ENCODE results near the gene KCP.

The KCP gene

DNA sequence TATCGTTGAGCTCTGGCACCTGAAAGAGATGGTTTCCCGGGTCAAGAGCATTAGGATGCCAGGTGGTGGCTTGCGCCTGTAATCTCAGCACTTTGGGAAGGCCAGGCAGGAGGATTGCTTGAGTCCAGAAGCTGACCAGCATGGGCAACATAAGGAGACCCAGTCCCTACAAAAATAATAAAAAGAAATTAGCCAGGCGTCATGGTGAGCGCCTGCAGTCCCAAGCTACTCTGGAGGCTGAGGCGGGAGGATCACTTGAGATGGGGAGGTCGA is 6.1 kb upstream of the KCP start:
- Histone ChIP-seq H3K79me1 (replicated peaks; ENCODE audit: low read length, poor library complexity, severe bottlenecking) (no peaks in the 10 kb centered on the region), H3K18ac (ENCODE audit: low read depth in 1 of 2, low read length in 2 of 2) (no peak overlapping the region), H3K4me3 (ENCODE audit: insufficient read depth in 1 of 2, low read depth in 1 of 2, low read length in 2 of 2) (no peak overlapping the region), H4K8ac (ENCODE audit: low read length) (no peak overlapping the region), H3K4me1 (ENCODE audit: control insufficient read depth, insufficient read depth, low read depth, low read length) (peaks cover 18% of the 10 kb centered on the region), H3K27ac (ENCODE audit: low read length, poor library complexity, severe bottlenecking) (no peak overlapping the region), H3K36me3 (ENCODE audit: control insufficient read depth in 1 of 2, insufficient read depth in 2 of 2, low read depth in 1 of 2, low read length in 2 of 2) (no peaks in the 10 kb centered on the region), H2BK15ac (ENCODE audit: low read depth, poor library complexity, severe bottlenecking) (no peak overlapping the region), H2AFZ (ENCODE audit: low read depth, low read length) (no peak overlapping the region), H3K4ac (ENCODE audit: low read depth in 1 of 2, low read length in 2 of 2) (no peak overlapping the region), H3K9me3 (ENCODE audit: control insufficient read depth, low read length) (no peaks in the 10 kb centered on the region), H3K14ac (ENCODE audit: low read length in 2 of 2) (no peak overlapping the region), H2BK120ac (ENCODE audit: low read depth, low read length) (no peak overlapping the region), H2AK5ac (ENCODE audit: low read length, severe bottlenecking) (no peak overlapping the region), H3K23ac (ENCODE audit: low read length in 2 of 2) (no peak overlapping the region), H4K91ac (ENCODE audit: low read length) (no peak overlapping the region), H2BK5ac (ENCODE audit: low read depth, low read length, poor library complexity, severe bottlenecking) (no peak overlapping the region), H2BK12ac (ENCODE audit: low read length in 2 of 2) (no peak overlapping the region), H3K27me3 (ENCODE audit: control insufficient read depth in 1 of 2, insufficient read depth in 1 of 2, low read length in 2 of 2) (peaks cover 62 to 78% of the 10 kb centered on the region in 2 experiments), H3K9ac (ENCODE audit: low read length) (no peak overlapping the region), H3K4me2 (ENCODE audit: low read length, poor library complexity, severe bottlenecking) (no peak overlapping the region)
- WGBS, result 87% methylated on average over 7 of the region's 7 CpGs
- no peak for DNase-seq

- peaks cover 19% of the 10 kb centered on the region for H3K4me1 ChIP-seq (ENCODE audit: control insufficient read depth, insufficient read depth, low read depth, low read length)
- no peak overlapping the region for H3K4ac ChIP-seq (ENCODE audit: low read depth in 1 of 2, low read length in 2 of 2)
- H2BK120ac ChIP-seq (ENCODE audit: low read depth, low read length), result no peak overlapping the region
- no peaks in the 10 kb centered on the region for H3K79me1 ChIP-seq (replicated peaks; ENCODE audit: low read length, poor library complexity, severe bottlenecking)
- H3K23ac ChIP-seq (ENCODE audit: low read length in 2 of 2), result no peak overlapping the region
- no peak overlapping the region for H3K4me2 ChIP-seq (ENCODE audit: low read length, poor library complexity, severe bottlenecking)
- H2BK12ac ChIP-seq (ENCODE audit: low read length in 2 of 2), result no peak overlapping the region
- H3K14ac ChIP-seq (ENCODE audit: low read length in 2 of 2), result no peak overlapping the region
- H3K4me3 ChIP-seq (ENCODE audit: insufficient read depth in 1 of 2, low read depth in 1 of 2, low read length in 2 of 2), result no peak overlapping the region
- no peaks in the 10 kb centered on the region for H3K9me3 ChIP-seq (ENCODE audit: control insufficient read depth, low read length)
- no peaks in the 10 kb centered on the region for H3K36me3 ChIP-seq (ENCODE audit: control insufficient read depth in 1 of 2, insufficient read depth in 2 of 2, low read depth in 1 of 2, low read length in 2 of 2)
- peaks cover 56 to 79% of the 10 kb centered on the region in 2 experiments for H3K27me3 ChIP-seq (ENCODE audit: control insufficient read depth in 1 of 2, insufficient read depth in 1 of 2, low read length in 2 of 2)
- H2BK15ac ChIP-seq (ENCODE audit: low read depth, poor library complexity, severe bottlenecking), result no peak overlapping the region
- no peak overlapping the region for H2BK5ac ChIP-seq (ENCODE audit: low read depth, low read length, poor library complexity, severe bottlenecking)
- no peak overlapping the region for H2AK5ac ChIP-seq (ENCODE audit: low read length, severe bottlenecking)
- H3K18ac ChIP-seq (ENCODE audit: low read depth in 1 of 2, low read length in 2 of 2), result no peak overlapping the region
- DNase-seq, result no peak
- H3K9ac ChIP-seq (ENCODE audit: low read length), result no peak overlapping the region
- no peak overlapping the region for H3K27ac ChIP-seq (ENCODE audit: low read length, poor library complexity, severe bottlenecking)
- no peak overlapping the region for H4K91ac ChIP-seq (ENCODE audit: low read length)
- H2AFZ ChIP-seq (ENCODE audit: low read depth, low read length), result no peak overlapping the region
- H4K8ac ChIP-seq (ENCODE audit: low read length), result no peak overlapping the region
- WGBS, result 24% methylated on average over 53 of the region's 69 CpGs
These were observed 5.5 kb upstream of the KCP start for GRCh38 chr7:128915841-128916642.

DNA sequence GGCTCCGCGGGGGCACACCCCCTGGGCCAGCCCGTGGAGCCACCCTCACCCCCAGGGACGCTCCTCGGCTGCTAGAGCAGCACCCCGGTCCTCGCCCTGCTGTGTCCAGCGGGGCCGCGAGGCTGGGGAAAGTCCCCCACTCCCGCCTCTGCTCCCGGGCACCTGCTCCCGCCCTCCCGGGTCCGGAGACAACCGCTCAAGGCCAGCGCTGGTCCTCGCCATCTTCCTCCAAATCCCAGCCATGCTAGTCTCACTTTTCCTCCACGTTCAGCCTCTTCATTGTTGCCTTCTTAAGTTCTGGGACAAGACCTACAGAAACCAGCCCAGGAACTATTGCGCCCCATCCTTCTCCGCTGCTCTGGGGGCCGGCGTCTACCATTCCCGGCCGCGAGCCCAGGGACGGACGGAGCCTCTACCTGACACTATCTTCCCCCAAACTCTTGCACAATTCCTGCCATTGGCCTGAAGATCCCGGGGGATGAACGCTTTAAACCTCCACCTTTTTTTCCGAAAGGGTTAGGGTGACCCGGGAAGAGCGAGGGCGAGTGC is 4.8 kb upstream of the KCP start:
- Histone ChIP-seq H3K4me2 (ENCODE audit: low read length, poor library complexity, severe bottlenecking) (peak overlapping the region; percentile 55), H3K4ac (ENCODE audit: low read depth in 1 of 2, low read length in 2 of 2) (no peak overlapping the region), H2BK12ac (ENCODE audit: low read length in 2 of 2) (no peak overlapping the region), H4K91ac (ENCODE audit: low read length) (no peak overlapping the region), H2AK5ac (ENCODE audit: low read length, severe bottlenecking) (no peak overlapping the region), H2BK15ac (ENCODE audit: low read depth, poor library complexity, severe bottlenecking) (no peak overlapping the region), H3K23ac (ENCODE audit: low read length in 2 of 2) (no peak overlapping the region), H3K79me1 (replicated peaks; ENCODE audit: low read length, poor library complexity, severe bottlenecking) (no peaks in the 10 kb centered on the region), H3K27ac (ENCODE audit: low read length, poor library complexity, severe bottlenecking) (no peak overlapping the region), H2BK120ac (ENCODE audit: low read depth, low read length) (no peak overlapping the region), H3K4me3 (ENCODE audit: insufficient read depth in 1 of 2, low read depth in 1 of 2, low read length in 2 of 2) (no peak overlapping the region), H3K9me3 (ENCODE audit: control insufficient read depth, low read length) (no peaks in the 10 kb centered on the region), H3K9ac (ENCODE audit: low read length) (no peak overlapping the region), H3K27me3 (ENCODE audit: control insufficient read depth in 1 of 2, insufficient read depth in 1 of 2, low read length in 2 of 2) (peaks cover 50 to 79% of the 10 kb centered on the region in 2 experiments), H3K14ac (ENCODE audit: low read length in 2 of 2) (no peak overlapping the region), H3K18ac (ENCODE audit: low read depth in 1 of 2, low read length in 2 of 2) (no peak overlapping the region), H3K4me1 (ENCODE audit: control insufficient read depth, insufficient read depth, low read depth, low read length) (peaks cover 19% of the 10 kb centered on the region), H4K8ac (ENCODE audit: low read length) (no peak overlapping the region), H2AFZ (ENCODE audit: low read depth, low read length) (no peak overlapping the region), H3K36me3 (ENCODE audit: control insufficient read depth in 1 of 2, insufficient read depth in 2 of 2, low read depth in 1 of 2, low read length in 2 of 2) (no peaks in the 10 kb centered on the region), H2BK5ac (ENCODE audit: low read depth, low read length, poor library complexity, severe bottlenecking) (no peak overlapping the region)
- 16% methylated on average over 33 of the region's 34 CpGs for WGBS
- DNase-seq, result no peak

DNA sequence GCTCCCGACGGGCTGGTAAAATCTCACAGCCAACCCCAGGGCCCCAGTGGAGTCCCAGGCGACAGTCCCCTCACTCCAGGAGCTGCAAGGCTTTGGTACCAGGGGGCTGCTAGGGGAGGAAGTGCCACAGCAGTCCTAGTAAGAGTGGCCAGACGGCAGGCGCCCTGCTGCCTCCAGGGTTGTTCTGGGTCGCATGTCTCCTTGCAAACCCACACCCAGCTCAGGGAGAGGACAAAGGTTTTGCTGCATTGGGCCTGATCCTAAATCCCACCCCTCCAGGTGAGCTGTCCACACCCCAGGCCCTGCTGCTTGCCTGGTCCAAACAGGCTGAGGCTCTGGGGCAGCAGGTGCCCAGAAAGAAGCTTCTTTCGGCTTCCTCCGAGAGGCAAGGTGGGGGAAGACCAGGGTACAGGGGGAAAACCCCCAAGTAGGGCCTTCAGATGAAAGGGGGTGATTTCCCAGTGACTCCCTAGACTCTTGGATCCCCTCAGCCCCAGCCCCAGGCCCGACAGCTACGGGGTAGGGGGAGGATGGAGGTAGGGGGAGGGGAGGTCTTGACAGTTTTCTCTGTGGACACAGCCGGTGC is 4.2 kb upstream of the KCP start:
- no peak for DNase-seq
- H3K27ac ChIP-seq (ENCODE audit: low read length, poor library complexity, severe bottlenecking), result no peak overlapping the region
- no peak overlapping the region for H2BK12ac ChIP-seq (ENCODE audit: low read length in 2 of 2)
- WGBS, result 43% methylated on average over 8 of the region's 11 CpGs
- H2AK5ac ChIP-seq (ENCODE audit: low read length, severe bottlenecking), result no peak overlapping the region
- H3K4me3 ChIP-seq (ENCODE audit: insufficient read depth in 1 of 2, low read depth in 1 of 2, low read length in 2 of 2), result no peak overlapping the region
- H3K9ac ChIP-seq (ENCODE audit: low read length), result no peak overlapping the region
- no peak overlapping the region for H3K14ac ChIP-seq (ENCODE audit: low read length in 2 of 2)
- no peaks in the 10 kb centered on the region for H3K9me3 ChIP-seq (ENCODE audit: control insufficient read depth, low read length)
- no peak overlapping the region for H3K18ac ChIP-seq (ENCODE audit: low read depth in 1 of 2, low read length in 2 of 2)
- no peak overlapping the region for H2BK120ac ChIP-seq (ENCODE audit: low read depth, low read length)
- H3K4me1 ChIP-seq (ENCODE audit: control insufficient read depth, insufficient read depth, low read depth, low read length), result peaks cover 20% of the 10 kb centered on the region
- peaks cover 43 to 79% of the 10 kb centered on the region in 2 experiments for H3K27me3 ChIP-seq (ENCODE audit: control insufficient read depth in 1 of 2, insufficient read depth in 1 of 2, low read length in 2 of 2)
- no peak overlapping the region for H4K91ac ChIP-seq (ENCODE audit: low read length)
- no peak overlapping the region for H3K23ac ChIP-seq (ENCODE audit: low read length in 2 of 2)
- no peak overlapping the region for H2BK15ac ChIP-seq (ENCODE audit: low read depth, poor library complexity, severe bottlenecking)
- H3K4me2 ChIP-seq (ENCODE audit: low read length, poor library complexity, severe bottlenecking), result no peak overlapping the region
- H4K8ac ChIP-seq (ENCODE audit: low read length), result no peak overlapping the region
- peak overlapping the region; percentile 48 for H2AFZ ChIP-seq (ENCODE audit: low read depth, low read length)
- H3K79me1 ChIP-seq (replicated peaks; ENCODE audit: low read length, poor library complexity, severe bottlenecking), result no peaks in the 10 kb centered on the region
- H3K36me3 ChIP-seq (ENCODE audit: control insufficient read depth in 1 of 2, insufficient read depth in 2 of 2, low read depth in 1 of 2, low read length in 2 of 2), result no peaks in the 10 kb centered on the region
- H2BK5ac ChIP-seq (ENCODE audit: low read depth, low read length, poor library complexity, severe bottlenecking), result no peak overlapping the region
- H3K4ac ChIP-seq (ENCODE audit: low read depth in 1 of 2, low read length in 2 of 2), result no peak overlapping the region
